GM12801 (cell line): ENCODE data around the gene SUPT7L.

Experiments
- TF ChIP-seq, protein P1 (sequence below): IDR thresholded peaks from one replicate; pipeline ENCODE4 v1.5.1; 2011; ENCODE audit warnings: control low read depth; ENCODE audit not compliant: insufficient read length; ENCODE audit errors: extremely low read depth

The SUPT7L gene

GRCh38 chr2:27708666-27709065 lies 45.3 kb upstream of the SUPT7L start:
- TF ChIP-seq, protein P1, sequence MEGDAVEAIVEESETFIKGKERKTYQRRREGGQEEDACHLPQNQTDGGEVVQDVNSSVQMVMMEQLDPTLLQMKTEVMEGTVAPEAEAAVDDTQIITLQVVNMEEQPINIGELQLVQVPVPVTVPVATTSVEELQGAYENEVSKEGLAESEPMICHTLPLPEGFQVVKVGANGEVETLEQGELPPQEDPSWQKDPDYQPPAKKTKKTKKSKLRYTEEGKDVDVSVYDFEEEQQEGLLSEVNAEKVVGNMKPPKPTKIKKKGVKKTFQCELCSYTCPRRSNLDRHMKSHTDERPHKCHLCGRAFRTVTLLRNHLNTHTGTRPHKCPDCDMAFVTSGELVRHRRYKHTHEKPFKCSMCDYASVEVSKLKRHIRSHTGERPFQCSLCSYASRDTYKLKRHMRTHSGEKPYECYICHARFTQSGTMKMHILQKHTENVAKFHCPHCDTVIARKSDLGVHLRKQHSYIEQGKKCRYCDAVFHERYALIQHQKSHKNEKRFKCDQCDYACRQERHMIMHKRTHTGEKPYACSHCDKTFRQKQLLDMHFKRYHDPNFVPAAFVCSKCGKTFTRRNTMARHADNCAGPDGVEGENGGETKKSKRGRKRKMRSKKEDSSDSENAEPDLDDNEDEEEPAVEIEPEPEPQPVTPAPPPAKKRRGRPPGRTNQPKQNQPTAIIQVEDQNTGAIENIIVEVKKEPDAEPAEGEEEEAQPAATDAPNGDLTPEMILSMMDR = no peak

- TF ChIP-seq, protein P1 = no peak
Measured at GRCh38 chr2:27708257-27708654, 44.8 kb upstream of the SUPT7L start.

DNA sequence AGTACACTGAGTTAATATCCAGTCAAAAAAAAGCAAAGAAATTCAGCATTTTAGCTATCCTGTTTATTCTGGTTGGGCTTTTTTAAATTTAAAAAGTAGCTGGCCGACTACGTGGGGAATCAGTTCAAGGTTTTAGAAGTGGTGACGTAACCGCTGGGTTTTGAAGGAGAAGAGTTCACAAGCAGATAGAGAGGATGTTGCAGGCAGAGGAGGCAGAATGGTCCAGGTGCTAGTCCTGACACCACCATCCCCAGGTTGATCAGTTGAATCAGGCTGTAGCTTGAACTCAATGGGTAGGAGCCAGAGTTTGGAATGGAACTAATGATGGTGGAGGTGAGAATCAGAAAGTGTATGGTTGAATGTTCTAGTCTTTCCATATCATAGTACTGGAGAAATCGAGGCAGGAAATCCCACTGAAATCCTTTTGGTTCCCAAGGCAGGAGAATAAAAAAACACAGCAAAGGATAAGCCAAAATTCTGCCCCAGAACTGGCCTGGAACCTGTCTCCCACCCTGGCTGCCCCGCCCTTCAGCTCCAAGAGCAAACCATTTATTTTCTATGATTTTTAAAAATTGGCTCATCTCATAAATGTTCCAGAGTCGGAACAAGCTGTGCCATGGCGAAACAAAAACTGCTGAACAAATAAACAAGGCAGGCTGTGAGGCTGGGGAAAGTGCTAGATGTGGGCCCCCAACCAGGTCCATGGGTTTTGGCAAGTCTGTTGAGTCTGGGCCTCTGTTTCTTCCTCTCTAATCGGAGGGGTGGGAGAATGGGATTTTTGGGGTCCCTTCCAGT lies 44.2 kb upstream of the SUPT7L start:
- TF ChIP-seq, protein P1 = no peak

DNA sequence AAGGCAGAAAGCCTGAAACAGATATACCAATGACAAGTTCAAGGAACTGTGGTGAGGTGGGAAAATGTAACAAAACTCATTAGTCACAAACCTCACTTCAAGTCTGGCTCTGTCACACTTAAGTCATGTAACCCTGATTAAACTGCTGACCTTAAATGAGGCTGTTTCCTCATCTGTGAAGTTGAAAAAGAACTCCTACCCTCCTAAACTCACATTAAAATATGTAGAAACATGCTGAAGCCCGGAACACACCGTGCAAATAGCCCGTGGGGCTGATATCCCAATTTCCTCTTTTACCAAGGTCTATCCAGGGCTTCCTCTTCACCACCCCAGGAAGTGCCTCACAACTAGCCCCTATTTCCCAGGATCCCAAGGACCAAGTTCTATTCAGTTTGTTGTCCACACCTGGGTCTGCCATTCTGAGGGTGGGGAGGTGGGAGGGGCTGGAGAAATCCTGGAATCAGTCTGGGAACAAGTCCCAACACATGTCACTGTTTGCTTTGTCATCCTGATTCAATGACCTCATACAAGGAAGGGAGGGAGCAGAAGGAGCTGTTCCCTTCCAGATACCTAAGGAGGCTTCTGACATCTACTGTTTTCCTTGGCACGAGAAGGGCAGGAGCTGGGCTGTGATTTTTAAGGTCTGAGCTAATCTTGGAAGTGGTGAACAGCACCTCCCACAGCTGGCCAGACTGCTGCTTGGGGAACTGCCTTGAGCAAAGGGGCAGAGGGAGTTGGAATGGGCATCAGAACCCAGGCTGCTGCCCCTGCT lies 42.6 kb upstream of the SUPT7L start:
- TF ChIP-seq, protein P1 = no peak

- TF ChIP-seq, protein P1 = no peak
Measured at GRCh38 chr2:27704342-27704876, 41.0 kb upstream of the SUPT7L start.

DNA sequence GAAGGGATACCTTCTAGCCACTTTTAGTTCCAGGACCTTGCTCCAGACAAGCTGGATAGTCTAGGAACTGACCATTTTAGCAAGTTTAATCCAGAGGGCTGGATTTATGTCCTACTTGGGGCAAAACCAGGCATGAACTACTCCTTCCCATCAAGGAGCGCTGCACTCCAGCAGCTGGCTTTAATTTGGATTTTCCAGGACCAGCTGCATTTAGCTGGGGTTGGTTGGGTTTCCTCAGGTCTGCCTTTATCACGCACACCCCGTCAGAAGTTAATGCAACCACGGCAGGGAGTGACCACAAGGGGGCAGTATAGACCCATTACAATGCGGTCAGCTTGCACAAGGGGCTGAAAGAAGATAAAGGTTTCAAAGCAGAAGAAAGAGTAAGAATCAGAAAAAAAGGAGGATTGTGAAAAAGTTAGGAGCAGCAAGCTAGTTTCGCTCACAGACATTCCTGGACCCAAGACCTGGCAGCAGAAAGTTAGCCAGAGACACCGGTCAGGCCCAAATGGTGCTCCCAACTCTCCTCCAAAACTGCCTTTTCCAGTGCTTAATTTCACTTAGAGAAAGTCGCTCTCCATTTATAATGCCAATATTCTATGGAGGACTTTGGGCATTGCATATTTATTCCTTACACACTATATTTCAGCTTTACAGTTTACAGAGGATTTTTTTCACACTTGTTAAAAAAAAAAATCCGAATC lies 40.4 kb upstream of the SUPT7L start:
- TF ChIP-seq, protein P1 = peak; percentile 67

- TF ChIP-seq, protein P1 = no peak
Measured at GRCh38 chr2:27702302-27702701, 38.9 kb upstream of the SUPT7L start.
